Stimulated activated CD8-positive, alpha-beta memory T cell treated with anti-CD3 and anti-CD28 coated beads, Interleukin-4, amount 100 ng/mL, for 24 hours (primary cell): Measurements from ENCODE around the gene TMEM247.

Experiments used
- DNase-seq: peaks from one replicate; pipeline ENCODE4 v3.0.0-alpha.2; 2020; ENCODE audit warnings: low read depth

TMEM247 gene

DNA sequence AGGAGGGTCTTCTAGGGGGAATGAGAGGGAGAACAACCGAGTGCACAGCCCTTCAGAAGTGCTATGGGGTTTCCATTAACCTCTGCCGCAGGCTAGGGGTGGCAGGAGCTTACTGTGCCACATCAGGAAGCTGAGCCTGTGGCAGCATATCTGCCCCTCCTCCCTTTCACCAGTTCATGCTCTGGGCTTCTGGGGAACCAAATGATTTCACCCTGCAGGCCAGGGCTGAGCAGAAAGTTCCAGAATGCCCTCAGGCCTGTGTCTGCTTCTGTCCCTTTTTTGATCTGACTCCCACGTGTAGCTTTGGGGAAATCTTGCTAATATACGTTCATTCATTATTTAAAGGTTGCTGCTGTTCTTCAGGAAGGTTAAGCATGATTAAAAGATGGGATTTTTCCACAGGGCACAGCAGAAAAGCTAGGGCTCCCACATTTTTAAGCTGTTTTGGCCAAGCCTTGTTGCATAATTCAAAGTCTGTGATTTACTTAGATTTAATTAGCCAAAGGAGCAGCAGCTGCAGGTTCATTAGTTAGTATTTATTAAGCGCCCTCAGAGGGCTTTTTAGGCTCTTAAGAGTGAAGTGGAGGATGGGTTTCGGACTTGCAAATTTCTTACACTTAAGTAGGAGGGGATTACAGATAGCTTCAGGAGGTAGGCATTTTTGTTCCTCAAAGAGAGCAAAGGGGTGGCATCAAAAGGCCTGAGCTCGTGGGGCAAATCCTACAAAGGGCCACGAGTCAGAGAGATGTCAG, 10.2 kb downstream of the TMEM247 start:
- no peak for DNase-seq

DNA sequence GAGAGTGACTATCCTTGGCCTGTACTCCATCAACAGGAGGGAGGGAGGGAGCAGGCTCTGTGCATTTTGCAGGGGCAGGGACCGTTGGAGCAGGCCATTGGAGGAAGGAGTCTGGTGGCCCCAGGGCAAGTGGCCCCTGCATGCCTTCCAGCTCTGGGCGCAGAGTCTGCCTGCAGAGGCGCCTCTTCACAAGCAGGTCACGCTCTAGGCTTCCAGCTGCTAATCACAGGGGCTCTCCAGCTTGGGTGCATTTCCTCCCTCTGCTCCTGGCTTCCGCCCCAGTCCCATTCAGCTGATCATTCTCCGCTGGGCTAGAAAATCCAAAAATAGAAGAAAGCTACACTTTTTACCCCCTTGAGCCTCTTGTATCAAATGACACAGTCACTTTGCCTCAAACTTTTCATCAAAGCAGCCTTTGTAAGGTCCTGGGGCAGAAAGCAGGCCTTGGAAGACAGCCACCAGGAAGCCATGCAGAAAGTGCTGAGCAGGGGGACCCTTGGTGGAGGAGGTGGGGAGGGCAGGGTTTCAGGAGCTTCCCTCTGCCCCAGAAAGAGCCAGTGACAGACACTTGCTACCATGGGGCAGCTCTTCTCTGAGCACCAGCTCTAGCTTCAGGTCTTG, 11.3 kb downstream of the TMEM247 start:
- no peak for DNase-seq

DNA sequence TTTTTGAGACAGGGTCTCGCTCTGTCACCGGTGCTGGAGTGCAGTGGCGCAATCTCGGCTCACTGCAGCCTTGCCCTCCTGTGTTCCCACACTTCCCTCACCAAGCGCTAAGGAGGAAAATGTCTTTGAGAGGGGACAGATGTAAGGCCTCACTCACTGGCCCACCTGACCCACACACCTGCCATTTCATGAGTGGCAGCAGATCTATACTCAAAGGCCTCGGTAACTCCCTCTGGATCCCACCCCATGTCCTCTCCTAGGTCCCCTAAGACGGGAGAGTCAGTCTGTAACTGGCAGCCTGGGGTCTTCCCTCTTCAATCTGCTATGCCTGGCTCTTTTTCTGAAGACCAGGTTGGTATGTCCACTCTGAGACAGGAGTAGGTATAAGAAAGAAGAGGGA, 12.9 kb downstream of the TMEM247 start:
- no peak for DNase-seq

DNA sequence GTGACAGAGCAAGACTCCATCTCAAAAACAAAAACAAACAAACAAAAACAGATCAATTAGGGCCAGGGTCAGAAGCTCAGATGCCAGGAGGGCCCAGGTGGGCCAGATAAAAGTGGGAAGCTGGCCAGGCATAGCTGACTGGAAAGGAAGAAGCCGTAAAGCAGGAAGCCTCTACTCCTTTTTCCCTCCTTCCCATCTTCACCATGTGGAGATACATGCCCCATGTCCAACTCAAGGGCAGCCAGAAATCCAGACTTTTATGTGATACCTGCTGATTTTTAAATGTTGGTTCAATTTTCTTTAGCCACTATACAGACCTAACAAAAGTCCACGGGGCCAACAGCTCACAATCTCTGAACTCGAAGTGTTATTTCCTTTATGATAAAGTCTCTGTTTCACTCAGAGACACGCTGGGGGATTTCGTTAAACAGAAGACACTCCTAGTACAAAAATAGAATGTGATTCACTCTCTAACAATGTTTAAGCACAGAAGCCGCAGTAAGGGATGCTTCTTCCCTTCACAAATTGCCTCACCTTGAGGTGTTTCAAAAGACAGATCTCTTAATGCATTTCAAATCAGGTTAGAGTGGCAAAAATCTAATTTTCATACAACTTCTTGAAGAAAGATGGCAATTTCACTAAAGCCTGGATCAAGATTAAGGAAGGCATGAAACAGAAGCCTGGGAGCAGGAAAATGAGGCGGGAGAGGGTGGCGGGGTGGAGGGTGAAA, 14.0 kb downstream of the TMEM247 start:
- DNase-seq: no peak

DNA sequence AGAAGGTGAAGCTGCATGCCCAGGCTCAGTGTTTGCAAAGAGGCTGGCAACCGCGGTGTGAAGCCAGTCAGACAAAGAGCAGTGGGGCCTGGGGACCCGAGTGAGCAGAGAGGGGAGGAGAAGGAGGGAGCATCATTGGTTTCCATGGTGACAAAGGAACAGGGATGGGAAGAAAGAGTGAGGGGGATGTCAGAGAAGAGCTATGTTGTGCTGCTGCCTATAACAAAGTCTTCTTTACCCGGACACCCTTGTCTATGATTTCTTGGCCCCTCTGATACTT, 14.5 kb downstream of the TMEM247 start:
- DNase-seq: no peak

DNA sequence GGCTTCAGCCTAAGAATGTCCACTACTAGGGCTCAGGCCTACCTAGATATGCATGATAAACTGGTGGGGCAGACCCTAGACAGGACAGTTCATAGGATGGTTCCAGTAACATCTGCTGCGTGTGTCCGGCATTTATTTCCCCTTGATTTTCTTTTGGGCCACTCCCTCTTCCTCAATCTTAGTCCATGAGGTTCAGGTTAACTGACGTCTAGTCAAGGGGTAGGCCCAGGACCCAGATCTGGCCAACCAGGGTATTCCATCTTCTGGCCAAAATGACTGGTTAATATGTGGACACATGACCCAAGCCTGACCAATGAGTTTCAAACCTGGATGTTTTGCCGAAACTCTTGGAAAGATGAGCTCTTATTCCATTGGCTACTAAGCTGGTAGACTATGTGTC, 15.2 kb downstream of the TMEM247 start:
- no peak for DNase-seq

DNA sequence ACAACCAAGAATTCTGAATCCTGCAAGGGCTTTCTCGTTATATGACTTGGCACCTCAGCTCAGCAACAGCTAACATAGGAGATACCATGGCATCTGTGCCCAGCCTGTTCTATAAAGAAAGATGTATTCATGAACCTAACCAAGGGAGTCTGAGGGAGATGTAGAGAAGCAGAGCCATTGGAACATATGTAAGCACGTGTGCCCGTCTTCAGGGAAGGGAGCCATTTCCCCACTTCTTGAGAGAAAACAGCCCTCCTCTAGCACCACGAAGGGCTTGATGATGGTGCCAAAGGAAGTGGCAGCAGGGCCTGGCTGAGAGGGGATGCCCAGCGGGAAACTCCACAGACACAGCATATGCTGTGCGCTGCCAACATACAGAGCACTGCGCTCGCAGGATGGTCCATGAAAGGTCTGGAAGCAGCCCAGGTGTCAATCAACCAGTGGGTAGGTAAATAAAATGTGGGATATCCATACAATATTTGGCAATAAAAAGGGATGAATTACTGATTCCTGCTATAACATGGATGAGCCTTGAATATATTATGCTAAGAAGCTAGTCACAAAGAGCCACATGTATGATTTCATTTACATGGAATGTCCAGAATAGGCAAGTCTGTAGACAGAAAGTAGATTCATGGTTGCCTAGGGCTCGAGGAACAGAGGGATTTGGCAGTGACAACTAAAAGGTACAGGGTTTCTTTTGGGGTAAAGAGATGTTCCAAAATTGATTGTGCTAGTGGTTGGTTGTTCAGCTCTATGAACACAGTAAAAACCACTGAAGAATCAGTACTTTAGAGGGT, 16.1 kb downstream of the TMEM247 start:
- DNase-seq: no peak

DNA sequence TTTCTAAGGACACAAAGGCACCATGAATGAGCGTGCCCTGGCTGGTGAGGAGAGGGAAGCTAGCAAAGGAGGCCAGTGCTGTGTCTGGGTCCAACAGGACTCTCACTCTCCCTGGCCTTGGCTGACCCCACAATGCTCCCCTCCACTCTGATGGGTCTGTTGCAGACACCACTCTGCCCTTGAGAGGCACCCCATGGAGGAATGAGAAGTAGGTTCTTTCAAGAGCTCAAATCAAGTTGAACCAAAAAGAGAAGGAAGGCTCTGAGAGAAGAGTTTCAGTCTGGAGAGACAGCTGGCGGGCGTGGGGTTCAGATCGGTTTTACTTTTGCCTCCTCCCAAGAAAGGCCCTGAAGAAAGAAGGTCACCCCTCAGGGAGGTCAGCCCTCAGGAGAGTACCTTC, 18.4 kb downstream of the TMEM247 start:
- DNase-seq: no peak

DNA sequence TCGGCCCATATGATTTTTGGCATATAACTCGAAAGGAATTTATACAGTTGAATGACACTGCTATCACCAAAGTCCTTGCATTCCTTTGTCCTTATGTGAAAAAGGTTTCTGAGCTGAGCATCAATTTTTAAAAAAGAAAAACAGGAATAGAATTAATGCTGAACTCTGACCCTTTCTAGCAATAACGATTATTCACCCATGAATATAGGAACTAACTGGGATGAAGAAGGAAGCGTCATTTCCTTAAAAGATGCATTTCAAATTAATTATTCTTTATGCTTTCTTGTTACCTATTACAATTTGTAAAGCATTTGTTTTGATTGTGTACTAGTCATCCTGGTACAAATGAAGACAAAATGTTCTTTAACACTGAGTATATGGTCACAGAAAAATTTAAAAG, 19.3 kb downstream of the TMEM247 start:
- no peak for DNase-seq

DNA sequence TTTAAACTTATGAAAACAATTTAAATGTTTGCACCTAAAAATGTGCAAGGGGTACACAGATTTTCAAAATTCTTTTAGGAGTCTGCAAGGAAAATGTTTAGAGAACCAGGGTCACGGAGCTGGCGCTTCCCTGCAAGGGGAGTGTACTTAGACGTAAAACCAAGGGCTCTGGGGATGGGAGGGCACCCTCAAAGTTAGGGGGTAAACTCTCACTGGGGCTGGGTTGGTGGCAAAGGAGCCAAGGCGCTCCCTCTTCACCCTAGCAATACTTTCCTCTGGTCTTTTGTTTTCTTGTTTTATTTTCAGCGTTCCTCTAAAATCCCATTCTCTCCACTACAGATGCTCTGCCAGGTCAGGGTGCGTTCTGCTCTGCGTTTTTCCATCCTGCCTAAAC, 20.0 kb downstream of the TMEM247 start:
- DNase-seq: no peak

DNA sequence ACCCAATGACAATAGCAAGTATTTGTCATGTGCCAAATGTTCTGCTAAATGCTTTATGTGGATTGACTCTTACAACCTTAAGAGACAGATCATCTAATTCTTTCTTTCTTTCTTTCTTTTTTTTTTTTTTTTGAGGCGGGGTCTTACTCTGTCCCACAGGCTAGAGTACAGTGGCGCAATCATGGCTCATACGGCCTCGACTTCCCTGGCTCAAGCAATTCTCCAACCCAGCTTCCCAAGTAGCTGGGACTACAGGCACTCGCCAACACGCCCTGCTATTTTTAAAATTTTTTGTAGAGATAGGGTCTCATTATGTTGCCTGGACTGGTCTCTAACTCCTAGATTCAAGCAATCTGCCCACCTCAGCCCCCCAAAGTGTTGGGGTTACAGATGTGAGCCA, 21.4 kb downstream of the TMEM247 start:
- DNase-seq: no peak

DNA sequence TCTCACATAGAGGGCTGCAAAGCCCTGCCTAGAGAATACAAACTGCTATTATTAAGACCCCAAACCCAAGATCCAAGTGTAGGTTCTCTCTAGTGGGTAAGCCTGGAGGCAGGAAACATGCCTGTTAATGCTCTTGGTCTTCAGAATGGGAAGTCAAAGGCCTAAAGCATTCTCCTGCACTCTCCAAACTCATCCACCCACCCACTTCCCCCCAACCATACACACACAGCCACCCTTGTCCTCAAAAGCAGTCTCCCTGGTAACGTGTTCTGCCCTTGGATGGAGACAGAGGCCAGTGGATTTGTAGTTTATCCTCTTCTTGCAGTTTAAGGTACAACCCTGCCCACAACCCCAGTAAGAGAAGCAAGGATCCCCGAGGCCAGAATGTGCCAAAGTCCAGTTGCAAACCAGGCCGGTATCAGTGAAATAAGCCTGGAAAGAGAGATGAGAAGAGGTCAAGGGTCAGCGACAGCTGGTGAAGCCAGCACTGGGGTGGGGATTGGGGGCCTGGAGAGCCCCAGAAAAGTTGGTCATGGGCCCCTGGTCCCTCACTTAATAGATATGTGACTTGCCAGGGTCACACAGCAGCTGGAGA, 23.0 kb downstream of the TMEM247 start:
- no peak for DNase-seq

DNA sequence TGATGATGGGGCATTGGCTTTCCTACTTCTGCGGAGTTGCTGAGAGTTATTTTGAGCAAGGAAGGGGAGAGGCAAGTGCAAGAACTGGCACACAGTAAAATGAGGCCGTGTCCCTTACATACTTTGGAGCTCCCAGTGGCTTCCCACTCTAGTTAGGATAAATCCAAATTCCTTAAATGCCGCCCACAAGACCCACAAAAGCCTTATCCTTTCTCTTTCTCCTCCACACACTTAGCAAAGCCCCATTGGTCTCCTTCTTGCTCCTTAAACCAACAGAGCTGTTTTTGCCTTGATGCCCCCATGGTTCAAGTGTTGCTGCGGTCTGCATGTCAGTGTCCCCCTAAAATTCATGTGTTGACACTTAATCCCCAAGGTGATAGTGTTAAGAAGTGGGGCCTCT, 24.3 kb downstream of the TMEM247 start:
- DNase-seq: no peak

DNA sequence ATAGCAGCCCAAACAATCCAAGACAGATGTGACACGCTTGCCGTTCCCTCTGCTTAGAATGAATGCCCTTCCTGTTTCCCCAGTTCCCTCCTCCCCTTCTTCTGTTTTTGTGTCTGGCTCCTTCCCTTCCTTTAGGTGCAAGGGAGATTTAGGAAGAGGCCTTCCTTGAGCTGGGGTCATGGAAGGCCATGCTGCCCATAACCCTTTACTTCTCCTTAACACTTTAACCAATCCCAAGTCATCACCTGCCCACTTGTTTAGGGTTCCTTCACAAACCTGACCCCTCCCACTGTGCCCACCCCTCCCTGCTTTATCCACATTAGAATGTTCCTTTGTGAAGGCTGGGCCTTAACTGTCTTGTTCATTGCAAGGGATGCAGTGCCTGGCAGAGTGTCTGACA, 24.9 kb downstream of the TMEM247 start:
- DNase-seq: no peak

DNA sequence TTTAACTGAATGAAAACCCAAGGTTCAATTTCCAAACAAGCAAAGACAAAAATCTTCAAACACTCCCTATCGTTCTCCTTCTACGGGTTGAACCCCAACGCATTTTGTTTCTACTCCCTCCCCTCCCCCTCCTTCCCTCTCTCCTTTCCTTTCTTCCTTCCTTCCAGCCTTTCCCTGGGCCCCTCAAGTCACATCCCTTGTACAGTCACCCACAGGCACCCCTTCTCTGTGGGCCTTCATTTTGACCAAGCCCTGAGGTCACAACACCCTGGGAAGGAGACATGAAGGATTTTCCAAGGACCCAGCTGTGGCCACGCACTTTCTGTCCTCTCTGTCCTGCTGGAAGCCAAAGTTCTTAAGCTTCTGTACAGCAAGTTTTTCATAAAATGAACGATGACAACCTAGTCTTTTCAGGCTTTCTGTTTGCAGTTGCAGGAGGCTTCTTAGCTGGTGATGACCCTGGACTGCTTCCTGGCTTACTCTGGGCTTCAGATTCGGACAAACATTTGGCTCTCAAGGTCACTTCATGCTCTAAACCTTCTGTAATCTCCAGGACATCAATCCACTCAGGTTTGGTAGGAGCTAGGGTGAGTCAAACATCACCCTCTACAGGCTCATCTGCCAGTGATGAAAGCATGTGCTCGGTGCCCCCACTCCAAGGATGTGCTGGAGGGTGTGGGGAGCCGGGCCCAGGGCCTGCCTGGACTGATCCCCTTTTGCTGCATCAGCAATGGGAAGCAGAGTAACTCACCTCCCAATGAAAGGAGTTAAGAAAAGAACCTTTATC, 25.5 kb downstream of the TMEM247 start:
- no peak for DNase-seq

DNA sequence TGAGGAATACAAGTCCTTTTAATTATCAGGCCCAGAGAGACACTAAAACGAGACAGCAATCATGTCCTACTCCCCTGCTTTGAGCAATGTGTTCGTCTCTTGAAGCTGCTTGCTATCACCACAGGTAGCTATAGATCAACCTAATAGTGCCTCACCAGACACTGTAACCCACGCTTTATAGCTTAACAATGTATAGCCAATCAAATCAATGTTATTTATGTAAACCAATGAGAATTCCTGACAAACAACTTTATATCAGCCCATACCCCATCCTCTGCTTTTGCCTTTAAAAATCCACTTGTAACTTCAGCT, 26.1 kb downstream of the TMEM247 start:
- DNase-seq: no peak

DNA sequence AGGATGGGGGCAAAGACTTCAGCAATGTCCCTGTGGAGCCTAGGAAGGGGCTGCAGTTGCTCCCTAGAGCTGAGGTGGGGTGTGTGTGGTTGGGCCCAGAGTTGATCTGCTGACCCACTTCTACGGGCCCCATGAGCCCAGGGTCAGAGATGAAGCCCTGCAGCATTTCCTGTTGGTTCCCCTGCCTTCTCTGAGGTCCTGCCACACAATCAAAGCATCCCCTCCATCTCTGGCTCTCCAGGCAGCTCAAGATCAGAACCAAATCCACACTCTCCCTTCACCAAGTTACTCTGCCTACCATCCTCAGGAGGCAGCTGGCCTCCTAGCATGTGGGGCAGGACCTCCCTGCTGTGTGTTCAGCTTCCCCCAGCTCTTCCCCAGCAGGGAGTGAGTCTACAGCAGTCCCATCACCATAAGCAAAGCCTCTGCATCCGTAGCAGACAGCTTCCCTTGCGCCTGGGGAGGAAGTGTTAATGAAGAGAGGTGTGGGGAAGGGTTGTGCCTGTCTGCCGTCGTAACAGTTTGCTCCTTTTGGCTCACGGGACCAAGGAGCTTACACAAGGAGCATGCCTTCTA, 26.9 kb downstream of the TMEM247 start:
- no peak for DNase-seq

DNA sequence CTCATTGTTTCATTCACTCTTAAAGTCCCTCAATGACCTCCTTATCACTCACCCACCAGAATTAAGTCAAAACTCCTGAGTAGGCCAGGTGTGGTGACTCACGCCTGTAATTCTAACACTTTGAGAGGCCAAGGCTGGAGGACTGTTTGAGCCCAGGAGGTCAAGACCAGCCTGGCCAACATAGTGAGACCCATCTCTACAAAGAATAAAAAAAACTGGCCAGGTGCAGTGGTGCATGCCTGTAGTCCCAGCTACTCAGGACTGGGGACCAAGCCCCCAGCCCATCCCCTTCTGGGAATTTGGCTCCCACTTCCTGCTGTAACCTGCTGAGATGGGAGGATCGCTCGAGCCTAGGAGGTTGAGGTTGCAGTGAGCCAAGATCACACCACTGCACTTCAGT, 28.9 kb downstream of the TMEM247 start:
- no peak for DNase-seq

DNA sequence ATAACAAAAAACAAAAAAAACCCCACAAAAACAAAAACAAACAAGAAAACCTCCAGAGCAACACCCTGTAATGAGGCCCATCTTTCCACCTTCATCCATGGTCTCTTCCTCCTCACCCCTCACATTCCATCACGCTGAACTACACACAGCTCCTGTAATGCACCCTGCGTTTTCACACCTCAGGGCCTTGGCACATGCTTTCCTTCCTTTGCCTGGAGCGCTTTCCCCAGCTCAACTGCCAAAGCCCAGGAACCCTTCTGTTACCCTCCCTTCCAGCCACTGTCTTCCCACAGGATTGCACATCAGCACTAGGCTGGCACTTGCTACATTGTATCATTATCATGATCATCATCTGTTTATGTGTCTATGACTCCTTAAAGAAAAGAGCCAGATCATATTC, 29.4 kb downstream of the TMEM247 start:
- DNase-seq: no peak

DNA sequence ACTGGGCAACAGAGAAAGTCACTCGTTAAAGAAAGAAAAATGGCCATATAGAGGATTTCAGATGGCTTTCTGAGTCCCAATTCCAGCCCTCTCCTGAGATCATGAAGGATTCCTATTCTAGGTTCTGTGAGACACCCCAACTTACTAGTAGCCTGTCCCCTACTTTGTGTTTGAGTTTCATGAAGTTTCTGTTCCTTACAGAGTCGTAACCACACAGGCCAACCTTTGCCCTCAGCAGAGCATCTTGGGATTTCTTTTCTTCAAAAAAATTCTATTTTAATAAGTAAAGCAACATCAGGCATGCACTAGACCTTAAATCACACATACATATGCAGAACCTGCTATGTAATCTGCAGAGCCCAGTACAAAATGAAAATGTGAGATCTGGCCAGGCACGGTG, 30.4 kb downstream of the TMEM247 start:
- no peak for DNase-seq

DNA sequence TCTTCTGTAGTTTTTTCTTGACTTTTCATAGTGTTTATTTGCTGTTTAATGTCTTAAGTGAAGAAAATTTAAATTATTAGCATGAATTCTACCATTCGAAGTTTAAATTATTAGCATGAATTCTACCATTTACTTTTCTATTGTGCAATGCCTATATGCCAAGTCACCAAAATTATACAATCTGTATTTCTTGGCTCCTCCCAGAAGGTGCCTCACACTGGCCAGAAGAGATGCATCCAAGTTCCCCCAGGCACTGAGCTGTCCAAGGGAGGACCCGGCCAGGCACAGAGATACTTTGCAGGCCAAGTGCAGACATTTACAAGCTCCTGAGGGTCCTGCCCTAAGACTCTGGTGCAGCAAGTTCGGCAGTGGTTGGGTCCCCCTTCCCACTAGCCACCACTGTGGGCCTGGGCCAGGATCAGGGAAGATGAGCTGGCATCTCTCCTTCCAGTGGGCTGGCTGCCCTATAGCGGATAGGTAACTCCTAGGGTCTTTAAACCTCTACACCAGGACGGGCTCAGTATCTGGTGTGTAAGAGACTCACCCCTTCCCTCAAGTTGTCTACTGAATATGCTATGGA, 31.3 kb downstream of the TMEM247 start:
- DNase-seq: no peak
